DOHH2 (cell line): ENCODE data around the gene ASAP2.

Experiments
- H3F3A ChIP-seq: fragments of 200-600 bp; sonication (generic), shearing (Covaris generic); 2 replicates; pipeline ENCODE4 v1.6.0; 2016; ENCODE audit warnings: antibody characterized with exemption, mild to moderate bottlenecking; ENCODE audit not compliant: control insufficient read depth, insufficient read depth
- H3K27ac ChIP-seq: fragments of 200-600 bp; sonication (generic); 2 replicates; pipeline ENCODE4 v1.5.1; 2014; ENCODE audit warnings: low read depth, mild to moderate bottlenecking, low read length, moderate library complexity
- H3K27me3 ChIP-seq: fragments of 200-600 bp; sonication (generic); 2 replicates; pipeline ENCODE4 v1.6.1; 2014; ENCODE audit warnings: mild to moderate bottlenecking, low read length, mixed read lengths; ENCODE audit not compliant: control insufficient read depth
- H3K36me3 ChIP-seq: fragments of 200-600 bp; sonication (generic); 2 replicates; pipeline ENCODE4 v1.6.1; 2014; ENCODE audit warnings: mild to moderate bottlenecking, low read length, moderate library complexity, mixed read lengths; ENCODE audit not compliant: control insufficient read depth
- H3K4me1 ChIP-seq: fragments of 200-600 bp; sonication (generic); 2 replicates; pipeline ENCODE4 v1.6.1; 2014; ENCODE audit warnings: mild to moderate bottlenecking, low read length, mixed read lengths; ENCODE audit not compliant: control insufficient read depth
- H3K4me2 ChIP-seq: fragments of 200-600 bp; sonication (generic); 2 replicates; pipeline ENCODE4 v1.6.0; 2014; ENCODE audit warnings: mild to moderate bottlenecking, low read length, moderate library complexity
- H3K4me3 ChIP-seq: fragments of 200-600 bp; sonication (generic); 2 replicates; pipeline ENCODE4 v1.5.1; 2014; ENCODE audit warnings: mild to moderate bottlenecking, low read length, mixed read lengths
- H3K79me2 ChIP-seq: fragments of 200-600 bp; sonication (generic); 2 replicates; pipeline ENCODE4 v1.6.1; 2014; ENCODE audit warnings: mild to moderate bottlenecking, low read length, mixed read lengths; ENCODE audit not compliant: control insufficient read depth
- H3K9me2 ChIP-seq: fragments of 200-600 bp; sonication (generic); replicated peaks from 2 replicates; pipeline ENCODE4 v1.6.1; 2014; ENCODE audit warnings: mild to moderate bottlenecking, low read length, mixed read lengths; ENCODE audit not compliant: control insufficient read depth
- H3K9me3 ChIP-seq: fragments of 200-600 bp; sonication (generic); 2 replicates; pipeline ENCODE4 v1.6.1; 2014; ENCODE audit warnings: antibody characterized with exemption, low read length, mixed read lengths; ENCODE audit not compliant: control insufficient read depth, insufficient read depth
- H4K20me1 ChIP-seq: fragments of 200-600 bp; sonication (generic); 2 replicates; pipeline ENCODE4 v1.6.0; 2014; ENCODE audit warnings: low read depth, mild to moderate bottlenecking, antibody characterized with exemption, low read length, moderate library complexity; ENCODE audit not compliant: control insufficient read depth, insufficient read depth
- CTCF ChIP-seq: fragments of 200-600 bp; sonication (generic); IDR thresholded peaks from one replicate; pipeline ENCODE4 v1.5.1; 2014; ENCODE audit warnings: antibody characterized with exemption, mild to moderate bottlenecking, low read depth, low read length; ENCODE audit not compliant: poor library complexity, severe bottlenecking
- EZH2phosphoT487 ChIP-seq: fragments of 200-600 bp; sonication (generic); IDR thresholded peaks from 2 replicates; pipeline ENCODE4 v1.6.1; 2017; ENCODE audit warnings: borderline replicate concordance, mild to moderate bottlenecking, antibody characterized with exemption, low read length, moderate library complexity, mixed read lengths

ASAP2 gene

DNA sequence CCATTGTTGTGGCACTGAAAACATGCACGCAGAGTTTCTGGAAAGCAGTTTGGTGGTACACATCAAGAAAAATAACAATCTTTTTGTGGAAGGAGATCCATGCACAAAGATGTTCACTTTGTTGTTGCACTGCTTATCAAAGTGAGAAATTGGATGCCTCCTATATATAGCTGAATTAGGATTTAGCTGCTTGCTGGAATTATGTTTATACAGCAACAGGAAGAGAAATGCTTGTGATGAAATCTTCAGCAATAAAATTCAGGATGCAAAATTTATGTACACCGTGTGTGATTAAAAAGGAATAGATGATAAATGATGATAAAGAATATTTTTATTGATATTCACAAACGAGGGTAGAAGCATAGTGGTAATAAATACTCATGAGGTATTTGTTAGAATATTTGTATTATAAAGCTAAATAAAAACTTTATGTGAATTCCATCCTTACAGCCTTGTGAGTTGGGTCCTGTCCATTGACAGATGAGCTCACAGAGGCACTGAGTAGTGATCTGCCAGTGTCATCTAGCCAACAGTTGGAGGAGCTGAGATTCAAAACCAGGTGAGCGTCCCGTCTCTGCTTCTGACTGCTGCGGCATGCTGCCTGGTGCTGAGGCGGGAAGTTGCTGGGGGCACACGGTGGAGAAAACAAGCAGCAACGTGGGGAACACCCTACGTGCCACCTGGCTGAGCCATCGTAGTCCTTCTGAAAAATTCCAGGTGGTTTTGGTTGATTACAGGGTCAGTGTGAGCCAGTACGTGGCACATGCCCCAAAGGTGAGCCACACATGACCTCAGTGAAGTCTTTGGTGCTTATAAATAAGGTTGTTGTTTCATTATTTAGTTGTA, 80.2 kb downstream of the ASAP2 start:
- Histone ChIP-seq H3K9me3 (no peaks in the 10 kb centered on the region), H3K27me3 (peaks cover 12% of the 10 kb centered on the region), H3K9me2 (no peaks in the 10 kb centered on the region), H3K4me2 (no peak overlapping the region), H3K27ac (no peak overlapping the region), H3K79me2 (no peaks in the 10 kb centered on the region), H3K36me3 (no peaks in the 10 kb centered on the region), H3K4me1 (no peaks in the 10 kb centered on the region), H4K20me1 (no peaks in the 10 kb centered on the region), H3F3A (no peaks in the 10 kb centered on the region), H3K4me3 (no peak overlapping the region)
- no peak for TF ChIP-seq CTCF
- TF ChIP-seq EZH2phosphoT487 = no peak

DNA sequence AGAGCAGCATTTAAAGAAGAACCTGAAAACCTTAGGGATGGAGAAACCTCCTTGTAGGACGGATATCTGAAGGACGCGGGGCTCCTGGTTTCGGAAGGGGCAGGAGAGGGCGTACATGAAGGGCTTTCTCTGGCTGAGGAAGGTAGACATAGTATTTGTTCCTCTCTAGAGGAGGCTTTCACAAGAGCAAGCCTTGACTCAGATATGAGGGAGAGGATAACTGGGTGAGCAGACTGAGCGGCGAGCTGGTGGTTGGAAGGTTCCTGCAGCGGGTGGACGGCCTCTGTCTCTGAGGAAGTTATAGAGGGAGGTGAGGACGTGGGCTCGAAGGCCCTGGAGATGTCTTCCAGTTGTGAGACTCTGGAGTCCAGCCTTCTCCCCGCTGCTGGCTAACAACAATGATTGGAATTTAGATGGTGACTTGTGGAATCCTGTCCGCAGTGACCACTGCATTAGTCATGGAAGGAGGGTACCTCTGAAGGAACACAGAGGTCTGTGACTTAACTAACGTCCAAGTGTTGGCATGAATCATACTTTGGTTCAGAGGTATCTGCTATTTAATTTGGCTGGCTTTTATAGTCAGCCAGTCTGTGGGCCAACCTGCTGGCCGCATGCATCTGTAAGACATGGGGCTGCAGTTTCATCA, 80.9 kb downstream of the ASAP2 start:
- no peaks in the 10 kb centered on the region for H3K9me2 ChIP-seq
- H3K4me1 ChIP-seq = no peaks in the 10 kb centered on the region
- H3K4me2 ChIP-seq = no peak overlapping the region
- H3K27me3 ChIP-seq = peaks cover 12% of the 10 kb centered on the region
- no peak overlapping the region for H3K4me3 ChIP-seq
- H3K9me3 ChIP-seq = no peaks in the 10 kb centered on the region
- H3F3A ChIP-seq = no peaks in the 10 kb centered on the region
- no peaks in the 10 kb centered on the region for H4K20me1 ChIP-seq
- no peaks in the 10 kb centered on the region for H3K79me2 ChIP-seq
- no peaks in the 10 kb centered on the region for H3K36me3 ChIP-seq
- no peak overlapping the region for H3K27ac ChIP-seq
- TF ChIP-seq EZH2phosphoT487 = no peak
- no peak for TF ChIP-seq CTCF

- H3K4me3 ChIP-seq = no peak overlapping the region
- no peak for TF ChIP-seq EZH2phosphoT487
- no peak for TF ChIP-seq CTCF
- no peaks in the 10 kb centered on the region for H4K20me1 ChIP-seq
- H3K79me2 ChIP-seq = no peaks in the 10 kb centered on the region
- H3K27me3 ChIP-seq = peaks cover 12% of the 10 kb centered on the region
- no peaks in the 10 kb centered on the region for H3K36me3 ChIP-seq
- no peaks in the 10 kb centered on the region for H3K9me3 ChIP-seq
- no peaks in the 10 kb centered on the region for H3K9me2 ChIP-seq
- H3K4me2 ChIP-seq = no peak overlapping the region
- no peaks in the 10 kb centered on the region for H3F3A ChIP-seq
- H3K4me1 ChIP-seq = no peaks in the 10 kb centered on the region
- H3K27ac ChIP-seq = no peak overlapping the region
Measured at GRCh38 chr2:9288233-9288632, 81.6 kb downstream of the ASAP2 start.
